ENCODE data around the gene LMNA. TPM values are rescaled to one million over a fixed set of nuclear protein-coding genes. Genes with fewer than 3 reads are reported as not detected.
"Not testable (repeated sequence)": the region's sequence is repeated elsewhere in the genome, so short reads cannot be mapped to it uniquely, and the experiment has no call there.

The LMNA gene
- total RNA-seq, 1 experiment from 2014 or later: 1,568 TPM

GRCh38 chr1:156186347-156187177 lies 72.1 kb downstream of the LMNA start:
- H3K27me3 ChIP-seq, H3K36me3 ChIP-seq, H3K9me3 ChIP-seq, H3K4me3 ChIP-seq, DNase-seq: not testable (repeated sequence)

Other genes starting within 250 kb of the LMNA start
- 43.4 and 54.6 TPM in 2 replicates for gene RIT1, start 203.4 kb upstream of the LMNA start, total RNA-seq (2014; rRNA removed; shearing (Covaris generic); ENCODE audit: low replicate concordance)
- 26.0 and 32.1 TPM in 2 replicates for gene KHDC4, start 180.3 kb upstream of the LMNA start, total RNA-seq (2014; rRNA removed; shearing (Covaris generic); ENCODE audit: low replicate concordance)
- not detected in 2 replicates for gene RXFP4, start 173.1 kb upstream of the LMNA start, total RNA-seq (2014; rRNA removed; shearing (Covaris generic); ENCODE audit: low replicate concordance)
- 38.7 and 70.6 TPM in 2 replicates for gene ARHGEF2, start 136.2 kb upstream of the LMNA start, total RNA-seq (2014; rRNA removed; shearing (Covaris generic); ENCODE audit: low replicate concordance)
- 243 and 387 TPM in 2 replicates for gene SSR2, start 93.8 kb upstream of the LMNA start, total RNA-seq (2014; rRNA removed; shearing (Covaris generic); ENCODE audit: low replicate concordance)
- gene UBQLN4, start 60.9 kb upstream of the LMNA start, total RNA-seq (2014; rRNA removed; shearing (Covaris generic); ENCODE audit: low replicate concordance): 29.3 and 40.3 TPM in 2 replicates
- 5.8 and 16.9 TPM in 2 replicates for gene LAMTOR2, start 59.9 kb upstream of the LMNA start, total RNA-seq (2014; rRNA removed; shearing (Covaris generic); ENCODE audit: low replicate concordance)
- gene RAB25, start 53.6 kb upstream of the LMNA start, total RNA-seq (2014; rRNA removed; shearing (Covaris generic); ENCODE audit: low replicate concordance): not detected in 2 replicates
- 2.3 and 2.7 TPM in 2 replicates for gene MEX3A, start 32.2 kb upstream of the LMNA start, total RNA-seq (2014; rRNA removed; shearing (Covaris generic); ENCODE audit: low replicate concordance)
- gene SEMA4A, start 38.9 kb downstream of the LMNA start, total RNA-seq (2014; rRNA removed; shearing (Covaris generic); ENCODE audit: low replicate concordance): 0.49 TPM in 1 of 2 replicates, not detected in the other
- 12.7 and 13.1 TPM in 2 replicates for gene SLC25A44, start 79.4 kb downstream of the LMNA start, total RNA-seq (2014; rRNA removed; shearing (Covaris generic); ENCODE audit: low replicate concordance)
- 161 and 219 TPM in 2 replicates for gene PMF1, start 98.3 kb downstream of the LMNA start, total RNA-seq (2014; rRNA removed; shearing (Covaris generic); ENCODE audit: low replicate concordance)
- 2.3 TPM in 1 of 2 replicates, not detected in the other for gene BGLAP, start 127.5 kb downstream of the LMNA start, total RNA-seq (2014; rRNA removed; shearing (Covaris generic); ENCODE audit: low replicate concordance)
- 0.59 TPM in 1 of 2 replicates, not detected in the other for gene PAQR6, start 133.3 kb downstream of the LMNA start, total RNA-seq (2014; rRNA removed; shearing (Covaris generic); ENCODE audit: low replicate concordance)
- 75.7 and 99.5 TPM in 2 replicates for gene SMG5, start 168.1 kb downstream of the LMNA start, total RNA-seq (2014; rRNA removed; shearing (Covaris generic); ENCODE audit: low replicate concordance)
- 2.4 and 5.8 TPM in 2 replicates for gene TMEM79, start 169.6 kb downstream of the LMNA start, total RNA-seq (2014; rRNA removed; shearing (Covaris generic); ENCODE audit: low replicate concordance)
- 2.9 and 8.7 TPM in 2 replicates for gene GLMP, start 181.0 kb downstream of the LMNA start, total RNA-seq (2014; rRNA removed; shearing (Covaris generic); ENCODE audit: low replicate concordance)
- gene VHLL, start 184.6 kb downstream of the LMNA start, total RNA-seq (2014; rRNA removed; shearing (Covaris generic); ENCODE audit: low replicate concordance): not detected in 2 replicates
- gene CCT3, start 223.6 kb downstream of the LMNA start, total RNA-seq (2014; rRNA removed; shearing (Covaris generic); ENCODE audit: low replicate concordance): 1,070 and 1,240 TPM in 2 replicates
- gene TSACC, start 223.8 kb downstream of the LMNA start, total RNA-seq (2014; rRNA removed; shearing (Covaris generic); ENCODE audit: low replicate concordance): 1.3 TPM in 1 of 2 replicates, not detected in the other

All from MG63 (cell line).